Neural crest cell (in vitro differentiated cells): ENCODE results near the gene HOXA10. TPM values are rescaled to one million over a fixed set of nuclear protein-coding genes. Genes with fewer than 3 reads are reported as not detected.

Experiments used
- DNase-seq: peaks from one replicate; pipeline ENCODE4 v3.0.0; 2021; ENCODE audit warnings: low read depth, mixed read lengths, low spot score
- H3K27ac Mint-ChIP-seq: one replicate; pipeline ENCODE4 v1.8.0; 2021; ENCODE audit warnings: mild to moderate bottlenecking, mixed read lengths; ENCODE audit not compliant: unreplicated experiment
- H3K27me3 Mint-ChIP-seq: 2 replicates; pipeline ENCODE4 v1.8.0; 2021; ENCODE audit warnings: low read depth, mild to moderate bottlenecking, mixed read lengths
- H3K36me3 Mint-ChIP-seq: 2 replicates; pipeline ENCODE4 v1.8.0; 2021; ENCODE audit warnings: low read depth, mild to moderate bottlenecking, mixed read lengths
- H3K4me1 Mint-ChIP-seq: 2 replicates; pipeline ENCODE4 v1.8.0; 2021; ENCODE audit warnings: mixed read lengths
- H3K4me3 Mint-ChIP-seq: one replicate; pipeline ENCODE4 v1.8.0; 2021; ENCODE audit warnings: mild to moderate bottlenecking, mixed read lengths
- H3K9me3 Mint-ChIP-seq: 2 replicates; pipeline ENCODE4 v1.8.0; 2021; ENCODE audit warnings: mixed read lengths
- total RNA-seq: library from RNA; stranded (reverse); gene quantifications from 2 replicates; pipeline ENCODE4 v1.2.1, GENCODE V29; 2021
- TF ChIP-seq, protein P1 (sequence below): fragments of 200-600 bp; sonication (generic); conservative IDR thresholded peaks from 2 replicates; pipeline ENCODE4 v1.5.0; 2021; ENCODE audit warnings: antibody characterized with exemption, mild to moderate bottlenecking

Gene HOXA10
- total RNA-seq, 1 donor from 2014 or later, result 0.35 TPM

DNA sequence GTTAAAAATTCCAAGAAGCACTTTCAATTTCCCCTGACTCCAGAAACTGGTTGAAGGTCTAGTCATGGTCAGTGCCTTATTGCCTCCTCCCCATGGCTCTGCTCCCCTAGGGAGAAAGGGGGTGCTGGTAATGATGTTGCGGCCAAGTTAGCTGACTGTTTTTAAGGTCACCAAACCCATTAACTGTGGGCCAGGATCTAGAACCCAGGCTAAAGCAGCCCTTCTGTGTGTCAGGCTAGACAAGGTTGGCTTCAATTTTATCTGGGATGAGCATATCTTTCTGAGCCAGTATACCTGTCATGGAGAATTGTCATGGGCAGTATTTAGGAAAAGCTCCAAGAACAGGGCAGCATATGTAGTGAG is 36.9 kb upstream of the HOXA10 start:
- Mint-ChIP-seq H3K4me3 (no peak overlapping the region), H3K36me3 (peaks cover 1% of the 10 kb centered on the region), H3K27ac (no peak overlapping the region), H3K27me3 (peaks cover 99% of the 10 kb centered on the region), H3K4me1 (no peaks in the 10 kb centered on the region), H3K9me3 (no peaks in the 10 kb centered on the region)
- TF ChIP-seq, protein P1, sequence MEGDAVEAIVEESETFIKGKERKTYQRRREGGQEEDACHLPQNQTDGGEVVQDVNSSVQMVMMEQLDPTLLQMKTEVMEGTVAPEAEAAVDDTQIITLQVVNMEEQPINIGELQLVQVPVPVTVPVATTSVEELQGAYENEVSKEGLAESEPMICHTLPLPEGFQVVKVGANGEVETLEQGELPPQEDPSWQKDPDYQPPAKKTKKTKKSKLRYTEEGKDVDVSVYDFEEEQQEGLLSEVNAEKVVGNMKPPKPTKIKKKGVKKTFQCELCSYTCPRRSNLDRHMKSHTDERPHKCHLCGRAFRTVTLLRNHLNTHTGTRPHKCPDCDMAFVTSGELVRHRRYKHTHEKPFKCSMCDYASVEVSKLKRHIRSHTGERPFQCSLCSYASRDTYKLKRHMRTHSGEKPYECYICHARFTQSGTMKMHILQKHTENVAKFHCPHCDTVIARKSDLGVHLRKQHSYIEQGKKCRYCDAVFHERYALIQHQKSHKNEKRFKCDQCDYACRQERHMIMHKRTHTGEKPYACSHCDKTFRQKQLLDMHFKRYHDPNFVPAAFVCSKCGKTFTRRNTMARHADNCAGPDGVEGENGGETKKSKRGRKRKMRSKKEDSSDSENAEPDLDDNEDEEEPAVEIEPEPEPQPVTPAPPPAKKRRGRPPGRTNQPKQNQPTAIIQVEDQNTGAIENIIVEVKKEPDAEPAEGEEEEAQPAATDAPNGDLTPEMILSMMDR, result no peak
- DNase-seq, result no peak

DNA sequence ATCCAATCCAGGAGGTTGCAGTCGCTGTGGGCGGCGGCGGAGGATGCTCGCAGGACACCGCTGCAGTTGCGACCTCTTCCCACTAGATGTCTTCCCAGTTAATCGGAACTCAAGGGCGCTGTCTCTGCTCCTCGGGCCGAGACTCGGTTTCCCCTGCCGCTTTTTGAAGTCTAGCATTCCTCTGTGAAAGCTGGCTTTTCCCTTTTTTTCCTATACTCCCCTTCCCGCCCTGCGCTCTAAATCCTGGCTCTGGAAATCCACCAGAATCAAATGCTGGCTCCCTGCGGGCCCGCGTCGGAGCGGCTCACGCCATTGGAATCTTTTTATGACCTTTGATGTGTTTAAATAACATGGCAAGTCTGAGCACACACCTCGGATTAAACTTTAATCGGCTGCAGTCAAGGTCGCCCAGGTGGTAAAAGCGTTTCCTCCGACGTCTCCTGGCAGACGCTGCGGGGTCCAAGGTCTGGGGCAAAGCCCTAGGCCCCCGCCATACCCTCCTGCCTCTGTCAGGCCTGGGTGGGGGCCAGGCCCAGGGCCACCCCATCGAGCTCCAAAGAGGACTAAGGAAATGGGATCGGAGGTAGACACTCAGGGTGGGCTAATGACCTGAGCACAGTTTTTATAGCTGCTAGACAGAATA is 36.4 kb upstream of the HOXA10 start:
- no peak overlapping the region for H3K4me3 Mint-ChIP-seq

DNA sequence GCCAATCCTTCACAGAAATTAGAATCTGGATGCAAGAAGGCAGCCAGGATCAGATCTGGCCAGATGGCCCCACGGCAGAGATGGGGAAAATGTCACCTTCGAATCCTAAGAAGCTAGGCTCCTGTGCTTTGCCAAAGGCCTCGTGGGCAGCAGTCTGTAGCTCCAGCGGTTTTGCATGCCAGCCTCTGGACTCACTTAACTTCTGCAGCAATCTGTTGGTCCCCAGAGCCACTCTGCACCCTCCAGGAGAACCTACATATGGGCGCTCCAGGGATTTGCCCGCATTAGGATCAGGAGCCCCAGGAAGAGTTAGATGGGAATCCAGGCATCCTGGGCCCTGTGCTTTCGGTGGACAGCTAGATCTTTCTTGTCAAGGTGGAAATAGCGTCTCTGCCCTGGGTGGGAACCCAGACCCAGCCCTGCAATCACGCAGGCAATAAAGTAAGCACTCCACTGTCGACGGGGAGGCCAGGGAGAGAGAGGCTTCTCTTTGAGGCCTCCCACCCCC is 35.9 kb upstream of the HOXA10 start:
- Mint-ChIP-seq H3K9me3 (no peaks in the 10 kb centered on the region), H3K27ac (no peak overlapping the region), H3K36me3 (peaks cover 4% of the 10 kb centered on the region), H3K4me1 (no peaks in the 10 kb centered on the region), H3K4me3 (no peak overlapping the region), H3K27me3 (peaks cover 99% of the 10 kb centered on the region)
- no peak for DNase-seq
- TF ChIP-seq, protein P1, result no peak

More for the DNA sequence above, 36.4 kb upstream of the HOXA10 start:
- TF ChIP-seq, protein P1, result peak; percentile 79
- Mint-ChIP-seq H3K27me3 (peaks cover 99% of the 10 kb centered on the region), H3K27ac (no peak overlapping the region), H3K36me3 (peaks cover 4% of the 10 kb centered on the region), H3K9me3 (no peaks in the 10 kb centered on the region), H3K4me1 (no peaks in the 10 kb centered on the region)
- peak; percentile 64 for DNase-seq

DNA sequence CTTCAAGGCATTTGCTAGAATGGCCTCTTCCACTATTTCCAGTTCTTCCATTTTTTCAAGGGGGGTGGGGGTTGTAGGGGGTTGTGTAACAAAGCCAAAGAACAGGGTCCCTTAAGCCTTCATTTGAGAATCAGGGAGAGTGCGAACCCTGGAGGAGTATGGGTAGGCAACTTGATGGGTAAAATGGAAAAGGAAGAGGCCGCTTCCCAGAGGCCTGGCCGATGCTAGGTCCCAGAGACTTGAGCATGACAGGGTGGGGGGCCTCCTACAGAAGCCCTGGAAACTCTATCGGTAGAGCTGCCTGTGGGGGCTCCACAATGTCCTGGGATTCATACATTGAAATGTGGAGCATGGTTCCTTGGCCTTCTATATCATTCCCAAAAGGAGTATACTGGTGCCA is 34.9 kb upstream of the HOXA10 start:
- no peak overlapping the region for H3K4me3 Mint-ChIP-seq
- TF ChIP-seq, protein P1, result no peak

DNA sequence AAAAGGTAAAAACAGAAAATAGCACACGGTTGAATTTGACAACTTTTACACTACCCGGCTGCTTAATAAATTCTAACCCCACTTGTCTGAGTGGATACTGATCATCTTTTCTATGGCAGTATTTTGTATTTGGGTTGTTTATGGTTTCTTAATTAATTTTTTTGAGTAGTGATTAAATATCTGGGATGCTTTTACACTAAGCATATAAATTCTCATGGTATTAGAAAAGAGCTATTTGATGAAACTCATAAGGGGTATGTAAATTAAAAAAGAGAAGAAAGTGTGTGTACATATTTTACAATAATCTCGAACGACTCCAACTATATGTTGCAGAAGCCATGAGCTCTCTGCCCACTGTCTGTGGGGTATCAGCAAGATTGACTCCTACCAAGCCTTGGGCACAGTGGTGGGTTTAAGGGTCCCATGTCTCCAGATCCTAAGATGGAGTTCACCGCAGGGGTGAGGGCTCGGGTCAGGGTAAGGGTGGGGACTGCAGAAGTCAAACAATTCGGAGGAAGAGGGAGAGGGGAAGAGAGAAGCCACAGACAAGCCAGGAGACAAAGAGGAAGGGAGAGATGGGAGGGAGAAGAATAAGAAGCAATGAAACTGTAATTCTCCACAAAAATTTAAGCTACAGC is 33.3 kb upstream of the HOXA10 start:
- H3K27ac Mint-ChIP-seq, result no peak overlapping the region
- H3K4me3 Mint-ChIP-seq, result no peak overlapping the region
- peaks cover 100% of the 10 kb centered on the region for H3K27me3 Mint-ChIP-seq
- no peaks in the 10 kb centered on the region for H3K4me1 Mint-ChIP-seq
- H3K9me3 Mint-ChIP-seq, result no peaks in the 10 kb centered on the region
- peaks cover 4% of the 10 kb centered on the region for H3K36me3 Mint-ChIP-seq
- TF ChIP-seq, protein P1, result no peak
- DNase-seq, result no peak

More for the DNA sequence above, 34.9 kb upstream of the HOXA10 start:
- H3K9me3 Mint-ChIP-seq, result no peaks in the 10 kb centered on the region
- peaks cover 99% of the 10 kb centered on the region for H3K27me3 Mint-ChIP-seq
- no peaks in the 10 kb centered on the region for H3K4me1 Mint-ChIP-seq
- DNase-seq, result no peak
- H3K36me3 Mint-ChIP-seq, result peaks cover 4% of the 10 kb centered on the region
- H3K27ac Mint-ChIP-seq, result no peak overlapping the region
